Parathyroid adenoma (tissue), 2 donors: ENCODE results near the gene PDE4D.
A peak's percentile ranks its signal among the peaks of the same experiment; 100 is the strongest.
"Not testable (repeated sequence)": the region's sequence is repeated elsewhere in the genome, so short reads cannot be mapped to it uniquely, and the experiment has no call there.

Experiments used
- H2AFZ ChIP-seq: fragments of 300-600 bp; sonication (generic); one replicate; pipeline ENCODE4 v1.7.0; 2017; ENCODE audit warnings: antibody characterized with exemption, mild to moderate bottlenecking
- H3K27ac ChIP-seq: fragments of 300-600 bp; sonication (generic); one replicate; pipeline ENCODE4 v1.7.0; 2017
- H3K27me3 ChIP-seq: fragments of 300-600 bp; sonication (generic); one replicate; pipeline ENCODE4 v1.7.0; 2017; ENCODE audit warnings: low read length; ENCODE audit not compliant: control insufficient read depth, insufficient read depth
- H3K36me3 ChIP-seq: fragments of 300-600 bp; sonication (generic); one replicate; pipeline ENCODE4 v1.7.0; 2017; ENCODE audit warnings: low read length; ENCODE audit not compliant: control insufficient read depth, insufficient read depth
- H3K4me1 ChIP-seq: fragments of 300-600 bp; sonication (generic); one replicate; pipeline ENCODE4 v1.7.0; 2017; ENCODE audit warnings: control low read depth
- H3K4me2 ChIP-seq: fragments of 300-600 bp; sonication (generic); one replicate; pipeline ENCODE4 v1.7.0; 2017; ENCODE audit warnings: low read length
- H3K4me3 ChIP-seq: fragments of 300-600 bp; sonication (generic); one replicate; pipeline ENCODE4 v1.7.0; 2017; ENCODE audit warnings: low read depth, low read length
- H3K79me2 ChIP-seq: fragments of 300-600 bp; sonication (generic); one replicate; pipeline ENCODE4 v1.7.0; 2017; ENCODE audit warnings: control low read depth
- H3K9ac ChIP-seq: fragments of 300-600 bp; sonication (generic); one replicate; pipeline ENCODE4 v1.7.0; 2017; ENCODE audit warnings: mild to moderate bottlenecking
- H3K9me3 ChIP-seq: fragments of 300-600 bp; sonication (generic); one replicate; pipeline ENCODE4 v1.7.0; 2017; ENCODE audit warnings: low read length; ENCODE audit not compliant: control insufficient read depth
- TF ChIP-seq, protein P1 (sequence below): fragments of 300-600 bp; sonication (generic); IDR thresholded peaks from one replicate; pipeline ENCODE4 v1.7.0; 2017; ENCODE audit warnings: antibody characterized with exemption, mild to moderate bottlenecking
- donor health status: primary hyperparathyroidism.

Gene PDE4D

GRCh38 chr5:59673438-59674058 is 220.0 kb downstream of the PDE4D start:
- Histone ChIP-seq H3K9ac (no peak overlapping the region), H3K79me2 (no peaks in the 10 kb centered on the region), H3K4me2 (no peak overlapping the region), H3K4me3 (no peak overlapping the region), H2AFZ (no peak overlapping the region), H3K36me3 (no peaks in the 10 kb centered on the region), H3K4me1 (peaks cover 2% of the 10 kb centered on the region), H3K27ac (no peak overlapping the region), H3K27me3 (no peaks in the 10 kb centered on the region), H3K9me3 (no peaks in the 10 kb centered on the region)
- TF ChIP-seq, protein P1, sequence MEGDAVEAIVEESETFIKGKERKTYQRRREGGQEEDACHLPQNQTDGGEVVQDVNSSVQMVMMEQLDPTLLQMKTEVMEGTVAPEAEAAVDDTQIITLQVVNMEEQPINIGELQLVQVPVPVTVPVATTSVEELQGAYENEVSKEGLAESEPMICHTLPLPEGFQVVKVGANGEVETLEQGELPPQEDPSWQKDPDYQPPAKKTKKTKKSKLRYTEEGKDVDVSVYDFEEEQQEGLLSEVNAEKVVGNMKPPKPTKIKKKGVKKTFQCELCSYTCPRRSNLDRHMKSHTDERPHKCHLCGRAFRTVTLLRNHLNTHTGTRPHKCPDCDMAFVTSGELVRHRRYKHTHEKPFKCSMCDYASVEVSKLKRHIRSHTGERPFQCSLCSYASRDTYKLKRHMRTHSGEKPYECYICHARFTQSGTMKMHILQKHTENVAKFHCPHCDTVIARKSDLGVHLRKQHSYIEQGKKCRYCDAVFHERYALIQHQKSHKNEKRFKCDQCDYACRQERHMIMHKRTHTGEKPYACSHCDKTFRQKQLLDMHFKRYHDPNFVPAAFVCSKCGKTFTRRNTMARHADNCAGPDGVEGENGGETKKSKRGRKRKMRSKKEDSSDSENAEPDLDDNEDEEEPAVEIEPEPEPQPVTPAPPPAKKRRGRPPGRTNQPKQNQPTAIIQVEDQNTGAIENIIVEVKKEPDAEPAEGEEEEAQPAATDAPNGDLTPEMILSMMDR: peak; percentile 89

DNA sequence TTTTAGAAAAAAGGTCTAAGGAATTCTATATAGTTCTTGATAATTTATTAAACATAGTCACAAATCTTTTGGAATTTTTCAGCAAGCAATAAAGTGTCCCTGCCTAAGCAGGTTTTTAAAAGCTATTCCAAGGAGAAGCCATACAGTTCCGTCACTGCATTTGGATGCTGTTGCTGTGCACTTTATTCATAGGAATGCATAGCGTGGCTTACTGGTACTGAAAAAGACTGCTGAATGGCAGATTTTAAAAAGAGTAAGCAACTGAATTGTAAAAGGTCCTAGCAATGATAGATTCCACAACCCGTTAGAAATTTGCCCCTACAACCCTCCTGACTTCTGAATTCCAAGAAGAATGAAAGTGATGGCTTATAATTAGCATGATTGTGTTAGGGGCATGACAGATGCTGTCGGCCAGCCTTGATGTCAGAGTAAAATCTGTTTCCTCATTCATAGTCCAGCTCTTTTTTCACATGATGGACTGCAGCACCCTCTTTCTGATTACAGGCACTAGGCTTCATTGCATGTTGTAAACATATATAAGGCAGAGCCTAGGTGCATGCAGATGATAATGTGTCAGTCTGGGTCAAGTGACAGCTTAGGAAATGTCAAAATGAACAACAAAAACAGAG is 227.0 kb downstream of the PDE4D start:
- Histone ChIP-seq H2AFZ (no peak overlapping the region), H3K79me2 (no peaks in the 10 kb centered on the region), H3K27ac (no peak overlapping the region), H3K4me1 (no peaks in the 10 kb centered on the region), H3K9ac (no peak overlapping the region), H3K36me3 (no peaks in the 10 kb centered on the region), H3K9me3 (no peaks in the 10 kb centered on the region), H3K4me3 (no peak overlapping the region), H3K4me2 (no peak overlapping the region), H3K27me3 (no peaks in the 10 kb centered on the region)
- TF ChIP-seq, protein P1: no peak

GRCh38 chr5:59665832-59666203 is 227.7 kb downstream of the PDE4D start:
- not testable (repeated sequence) for H3K9ac ChIP-seq, H3K4me1 ChIP-seq, H3K4me3 ChIP-seq, H3K27ac ChIP-seq, H3K36me3 ChIP-seq, H3K9me3 ChIP-seq, H3K79me2 ChIP-seq, H3K4me2 ChIP-seq, H2AFZ ChIP-seq, H3K27me3 ChIP-seq

- Histone ChIP-seq H3K27me3 (no peaks in the 10 kb centered on the region), H3K4me1 (no peaks in the 10 kb centered on the region), H3K9me3 (no peaks in the 10 kb centered on the region), H3K27ac (no peak overlapping the region), H3K36me3 (no peaks in the 10 kb centered on the region), H3K9ac (no peak overlapping the region), H3K4me2 (no peak overlapping the region), H3K4me3 (no peak overlapping the region), H2AFZ (no peak overlapping the region), H3K79me2 (no peaks in the 10 kb centered on the region)
- TF ChIP-seq, protein P1: no peak
Observed at GRCh38 chr5:59665086-59665831, 228.3 kb downstream of the PDE4D start.

DNA sequence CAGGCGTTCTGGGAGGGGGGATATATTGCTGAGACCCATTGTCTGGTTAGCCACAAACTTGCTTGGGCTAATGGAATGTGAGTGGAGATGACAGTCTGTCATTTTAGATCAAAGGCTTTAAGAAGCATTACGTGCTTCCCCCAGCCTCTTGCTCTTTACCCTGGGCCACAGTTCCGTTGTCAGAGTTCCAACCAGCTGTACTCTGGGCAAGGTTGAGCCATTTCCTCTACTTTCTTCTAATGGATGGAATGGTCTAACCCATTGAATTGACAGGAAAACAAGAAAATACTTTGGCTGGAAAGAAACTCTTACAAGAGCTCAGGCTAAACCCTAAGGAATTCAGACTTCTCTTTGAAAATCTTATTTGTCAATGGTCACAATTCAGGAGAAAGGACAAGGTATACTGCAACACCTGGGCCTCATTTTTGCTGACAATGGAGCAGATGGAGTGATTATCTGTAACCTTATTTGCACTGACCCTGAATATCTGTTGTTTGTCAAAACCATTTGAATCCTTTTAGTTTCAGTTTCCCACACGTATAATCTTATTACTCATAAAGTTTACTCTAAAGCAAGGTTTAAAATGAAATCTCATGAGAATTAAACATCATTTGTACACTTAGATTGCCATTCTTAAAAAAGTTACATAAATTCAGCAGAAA is 231.4 kb downstream of the PDE4D start:
- Histone ChIP-seq H3K4me3 (no peak overlapping the region), H3K27me3 (no peaks in the 10 kb centered on the region), H3K27ac (peak overlapping the region; percentile 37), H2AFZ (peak overlapping the region; percentile 58), H3K9me3 (no peaks in the 10 kb centered on the region), H3K4me1 (no peaks in the 10 kb centered on the region), H3K36me3 (no peaks in the 10 kb centered on the region), H3K79me2 (no peaks in the 10 kb centered on the region), H3K4me2 (peak overlapping the region; percentile 28), H3K9ac (no peak overlapping the region)
- TF ChIP-seq, protein P1: no peak
